ENCODE measurements around the gene FAM43A. TPM values are rescaled to one million over a fixed set of nuclear protein-coding genes. Genes with fewer than 3 reads are reported as not detected.

The FAM43A gene
- total RNA-seq, 4 donors from 2014 or later: 13.0 to 59.3 (median 31.7) TPM

GRCh38 chr3:194664857-194665256 is 20.8 kb upstream of the FAM43A start:
- no peak for ATAC-seq (ENCODE audit: low FRiP score)
- no peak for TF ChIP-seq CTCF (IDR thresholded peaks at IDR 0.05)
- no peak for DNase-seq (ENCODE audit: low spot score)

GRCh38 chr3:194667363-194667762 is 18.3 kb upstream of the FAM43A start:
- no peak for ATAC-seq (ENCODE audit: low FRiP score)
- TF ChIP-seq CTCF (IDR thresholded peaks at IDR 0.05): no peak
- no peak for DNase-seq (ENCODE audit: low spot score)

- no peak for DNase-seq (ENCODE audit: low spot score)
- ATAC-seq (ENCODE audit: low FRiP score): no peak
- TF ChIP-seq CTCF (IDR thresholded peaks at IDR 0.05): peak in 1 of 3 donors; percentile 14
Observed at GRCh38 chr3:194671511-194671899, 14.2 kb upstream of the FAM43A start.

- DNase-seq (ENCODE audit: low spot score) (peak; percentile 79), ATAC-seq (ENCODE audit: low FRiP score) (peak; percentile 90)
- TF ChIP-seq CTCF (IDR thresholded peaks at IDR 0.05): no peak
Observed at GRCh38 chr3:194671900-194672808, 13.5 kb upstream of the FAM43A start, which contains the start of gene LSG1. TSS of gene LSG1 (minus strand) at chr3:194672191. CDS start at chr3:194672162, 29 bp downstream.

GRCh38 chr3:194672876-194673275 is 12.8 kb upstream of the FAM43A start:
- no peak for DNase-seq (ENCODE audit: low spot score)
- TF ChIP-seq CTCF (IDR thresholded peaks at IDR 0.05): no peak
- ATAC-seq (ENCODE audit: low FRiP score): no peak

- no peak for DNase-seq (ENCODE audit: low spot score)
- ATAC-seq (ENCODE audit: low FRiP score): no peak
Observed at GRCh38 chr3:194673761-194674160, 11.9 kb upstream of the FAM43A start.

More at GRCh38 chr3:194673761-194674160, 11.9 kb upstream of the FAM43A start:
- no peak for TF ChIP-seq CTCF (IDR thresholded peaks at IDR 0.05)

All from omental fat pad (tissue), 4 donors.